ENCODE measurements around the gene SPEF1.

DNA sequence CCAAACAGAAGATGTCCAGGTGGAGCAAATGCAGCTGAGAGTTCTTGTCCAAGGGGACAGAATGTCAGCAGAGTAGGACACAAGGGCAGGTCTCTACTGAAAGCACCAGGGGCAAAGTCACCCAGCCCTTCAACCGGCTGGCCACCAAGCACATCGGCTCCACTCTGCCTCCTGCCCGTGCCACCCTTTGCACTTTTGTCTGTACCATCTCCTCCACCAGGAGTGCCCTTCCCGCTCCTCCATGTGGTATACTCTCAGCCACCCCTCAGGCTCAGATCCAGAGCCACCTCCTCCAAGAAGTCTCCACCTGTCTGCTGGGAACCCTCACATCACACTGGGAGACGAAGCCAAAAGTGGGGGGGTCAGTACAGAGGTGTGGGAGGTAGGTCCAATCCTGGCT, 52.9 kb downstream of the SPEF1 start:
- TF ChIP-seq YY1 (IDR thresholded peaks at IDR 0.05; ENCODE audit: insufficient read depth, insufficient read length), result no peak
- TF ChIP-seq ZNF274 (IDR thresholded peaks at IDR 0.05; ENCODE audit: low read depth, low read length), result no peak
- TF ChIP-seq SUZ12 (IDR thresholded peaks at IDR 0.05; ENCODE audit: extremely low read depth, insufficient read depth, insufficient read length), result no peak

All from NT2/D1 (cell line).